RPMI7951 (cell line): ENCODE measurements around the gene PRKCZ. TPM values are rescaled to one million over a fixed set of nuclear protein-coding genes. Genes with fewer than 3 reads are reported as not detected.
A peak's percentile ranks its signal among the peaks of the same experiment; 100 is the strongest.
"Not testable (repeated sequence)": the region's sequence is repeated elsewhere in the genome, so short reads cannot be mapped to it uniquely, and the experiment has no call there.

Source experiments
- DNase-seq: peaks from one replicate; pipeline ENCODE4 v3.0.0-alpha.2; 2012; ENCODE audit warnings: low read depth
- total RNA-seq: library from RNA; depleted of rRNA; stranded (reverse); fragments of >200 nt; shearing (Covaris generic); gene quantifications from 2 replicates; pipeline ENCODE4 v1.2.3, GENCODE V29; 2014

PRKCZ gene
- total RNA-seq, 1 experiment from 2014 or later, result 2.3 TPM

DNA sequence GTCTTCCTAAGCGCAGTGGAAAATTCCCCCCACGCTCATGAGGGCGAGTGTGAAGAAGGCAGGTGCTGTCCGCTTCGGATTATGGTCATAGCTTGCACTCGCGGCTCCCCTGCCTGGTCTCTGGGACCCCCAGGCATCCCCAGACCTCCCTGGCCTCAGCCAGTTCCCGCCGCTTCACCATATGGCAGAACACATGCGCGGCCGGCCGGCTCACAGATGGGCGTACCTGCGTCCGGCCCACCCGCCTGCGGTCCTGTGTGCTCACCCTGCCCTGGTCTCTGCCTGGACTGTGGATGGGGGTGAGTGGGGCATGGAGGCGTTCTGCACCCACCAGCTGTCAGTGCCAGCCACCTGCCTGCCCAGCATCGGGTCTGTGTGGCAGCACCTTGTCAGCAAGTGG lies 34.1 kb downstream of the PRKCZ start:
- DNase-seq, result no peak

DNA sequence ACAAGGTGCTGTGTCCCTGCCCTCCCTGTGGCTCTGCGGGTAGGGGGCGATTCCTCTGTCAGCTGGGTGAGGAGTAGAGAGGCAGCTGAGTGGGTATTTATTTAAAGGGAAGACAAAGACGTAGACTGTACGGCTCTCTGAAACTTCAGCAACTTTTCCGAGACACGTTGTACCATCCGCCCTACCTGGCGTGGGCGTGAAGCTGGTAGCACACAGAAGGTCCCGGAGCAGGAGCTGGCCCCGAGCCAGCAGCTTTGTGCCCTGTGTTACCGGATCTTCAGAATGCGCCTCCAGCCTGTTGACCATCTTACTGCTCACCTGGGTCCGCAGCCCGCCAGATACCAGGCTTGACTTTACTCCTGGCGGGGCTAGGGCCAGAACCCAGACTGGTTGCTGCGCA lies 34.9 kb downstream of the PRKCZ start:
- DNase-seq, result no peak

DNA sequence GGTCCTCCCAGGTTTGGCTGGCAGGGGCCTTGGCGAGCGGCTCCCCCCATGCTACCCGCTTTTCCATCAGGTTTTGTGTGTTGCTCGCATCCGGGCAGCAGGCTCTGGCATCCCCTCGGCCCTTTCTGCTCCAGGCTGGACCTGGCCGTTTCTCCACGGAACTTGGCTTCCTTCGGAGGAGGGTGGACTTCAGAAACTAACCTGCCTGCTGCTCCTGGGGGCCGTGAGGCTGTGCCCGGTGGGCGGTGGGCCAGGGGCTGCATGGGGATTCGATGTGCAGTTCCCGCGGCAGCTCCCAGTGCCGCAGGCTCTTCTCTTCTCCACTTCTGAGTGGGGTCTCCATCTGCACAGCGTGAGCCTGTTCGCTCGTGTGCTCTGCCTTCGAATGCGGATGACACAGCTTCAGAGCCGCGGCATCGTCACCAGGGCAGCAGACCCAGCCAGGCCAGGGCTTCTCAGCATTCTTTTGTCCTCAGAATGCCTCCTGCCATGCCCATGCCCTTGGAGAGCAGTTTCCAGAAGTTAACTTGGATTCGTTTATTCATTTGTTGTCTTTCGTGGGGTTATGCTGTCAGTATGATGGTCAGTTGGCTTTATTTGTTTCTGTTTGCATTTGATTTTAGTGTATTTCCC lies 36.4 kb downstream of the PRKCZ start:
- no peak for DNase-seq

DNA sequence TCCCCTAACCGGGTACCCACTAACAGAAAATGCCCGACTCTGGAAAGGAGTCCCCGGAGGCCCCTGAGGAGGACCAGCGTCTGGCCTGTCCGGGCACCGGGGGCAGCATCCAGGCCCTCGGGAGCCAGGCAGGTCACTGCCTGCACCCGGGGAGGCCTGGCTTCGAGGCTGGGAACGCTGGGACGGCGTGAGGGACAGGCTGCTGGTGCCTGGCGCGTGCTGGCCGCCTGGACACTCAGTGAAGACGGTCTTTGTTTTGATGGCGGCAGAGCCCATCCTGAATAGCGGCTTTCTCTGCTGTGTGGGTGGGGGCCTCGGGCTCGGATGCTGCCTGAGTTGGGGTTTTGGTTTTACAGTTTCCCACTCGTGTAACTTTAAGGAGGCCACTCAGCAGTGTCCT lies 37.6 kb downstream of the PRKCZ start:
- no peak for DNase-seq

DNA sequence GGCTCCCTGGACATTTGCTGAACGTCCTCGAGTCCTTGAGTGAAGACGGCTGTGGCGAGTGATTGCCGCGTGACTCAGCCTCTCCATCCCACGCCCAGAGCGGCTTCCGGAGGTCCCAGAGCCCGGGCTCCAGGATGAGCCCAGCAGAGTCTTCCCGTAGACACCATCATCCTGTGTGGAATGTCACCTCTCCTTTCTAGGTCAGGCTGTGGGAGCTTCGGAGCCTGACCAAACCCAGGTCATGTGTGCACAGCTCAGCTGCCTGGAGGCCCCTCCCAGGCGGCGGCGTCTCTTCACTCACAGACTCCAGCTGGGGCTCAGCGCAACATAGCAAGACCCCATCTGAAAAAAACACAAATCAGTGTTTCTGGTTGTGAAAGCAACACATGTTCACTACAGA lies 38.2 kb downstream of the PRKCZ start:
- peak; percentile 70 for DNase-seq

DNA sequence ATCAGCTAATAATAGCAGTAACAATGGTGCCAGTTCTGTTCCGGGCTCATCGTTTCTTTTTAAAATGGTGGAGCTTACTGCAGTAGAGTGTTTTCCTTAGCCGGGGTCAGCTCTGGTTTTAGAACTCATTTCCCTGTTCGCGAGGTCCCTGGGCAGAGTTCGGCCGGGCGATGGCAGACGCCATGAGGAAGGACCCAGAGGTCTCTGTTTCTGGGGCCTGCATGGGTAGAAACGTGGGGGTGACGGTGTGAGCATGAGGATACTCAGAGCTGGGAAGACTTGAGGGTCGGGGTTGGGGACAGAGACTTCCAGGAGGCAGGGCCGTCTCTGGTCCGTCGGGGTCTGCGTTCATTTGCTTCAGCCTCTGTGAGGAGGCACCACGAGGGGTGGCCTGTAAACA lies 38.8 kb downstream of the PRKCZ start:
- DNase-seq, result no peak

DNA sequence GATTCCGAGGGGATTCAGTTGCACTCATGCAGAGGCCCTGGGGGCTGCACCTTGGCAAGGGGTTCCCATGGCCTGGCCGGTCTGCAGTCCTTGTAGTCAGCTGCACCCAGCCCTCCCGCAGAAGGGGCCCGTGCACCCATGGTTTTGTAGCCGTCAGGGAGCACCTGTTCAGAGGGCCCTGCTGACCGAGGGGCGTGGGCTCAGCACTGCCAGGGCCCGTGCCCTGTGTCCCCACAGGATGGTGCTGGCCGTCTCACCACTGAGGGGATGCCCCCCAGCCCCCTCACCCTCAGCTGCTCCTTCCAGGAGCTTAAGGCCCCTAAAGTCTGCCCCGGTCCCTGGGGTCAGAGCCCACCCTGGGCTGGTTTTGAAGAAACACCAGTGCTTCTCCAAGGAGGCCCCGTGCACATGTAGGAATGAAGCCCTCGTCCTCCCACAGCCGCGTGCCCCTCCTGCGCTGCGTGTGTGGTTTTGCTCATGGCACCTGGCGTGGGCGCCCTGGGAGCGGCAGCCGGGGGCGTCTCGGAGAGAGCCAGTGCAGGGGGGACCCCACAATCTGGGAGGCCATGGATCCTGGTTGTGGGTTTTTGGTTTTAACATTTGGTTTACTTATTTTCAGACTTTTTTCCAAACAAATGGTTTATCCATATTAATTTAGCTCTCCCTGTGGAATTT lies 40.1 kb downstream of the PRKCZ start:
- no peak for DNase-seq

DNA sequence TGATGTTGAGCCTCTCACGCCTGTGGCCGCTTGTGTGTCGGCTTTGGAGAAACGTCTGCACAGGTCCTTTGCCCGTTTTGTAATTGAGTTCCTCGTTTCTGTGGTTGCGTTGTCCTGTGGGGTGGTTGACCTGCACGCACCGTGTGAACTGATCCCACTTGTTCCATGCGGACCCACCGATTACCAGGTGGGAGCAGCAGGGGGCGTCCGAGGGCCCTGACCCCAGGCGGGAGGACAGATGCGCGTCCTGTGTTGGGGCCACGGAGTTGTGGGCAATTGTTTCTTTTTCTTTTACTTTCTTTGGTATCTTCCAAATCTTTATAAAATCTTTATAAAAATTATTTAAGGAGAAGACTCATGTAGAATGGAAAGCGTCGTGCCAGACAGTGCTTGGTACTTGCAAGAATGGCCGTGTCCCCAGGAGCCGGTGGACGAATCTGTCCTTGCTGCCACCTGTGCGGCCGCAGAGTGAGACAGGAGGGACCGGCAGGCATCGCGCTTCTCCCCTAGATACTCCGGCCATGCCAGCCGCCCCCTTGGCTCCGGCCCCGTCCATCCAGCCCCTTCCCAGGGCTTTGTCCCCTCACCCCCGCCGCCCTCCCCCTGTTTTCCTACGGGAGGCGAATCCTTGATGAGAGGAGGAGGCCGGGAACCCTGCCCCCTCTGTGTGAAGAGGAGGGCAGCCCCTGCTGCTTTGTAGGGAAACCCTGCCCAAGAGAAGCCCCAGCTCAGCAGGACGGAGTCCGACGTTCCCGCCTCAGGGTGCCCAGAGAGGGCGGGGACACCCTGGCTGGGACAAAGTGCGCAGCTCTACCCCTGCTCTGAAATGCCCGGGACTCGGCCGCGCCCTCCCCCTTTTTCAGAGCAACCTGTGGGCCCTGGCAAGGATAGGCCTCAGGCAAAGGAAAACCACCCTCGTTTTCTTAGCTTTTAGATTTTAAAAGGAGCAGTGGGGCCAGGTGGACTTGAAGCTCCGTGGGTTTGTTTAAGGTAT lies 41.7 kb downstream of the PRKCZ start:
- no peak for DNase-seq

DNA sequence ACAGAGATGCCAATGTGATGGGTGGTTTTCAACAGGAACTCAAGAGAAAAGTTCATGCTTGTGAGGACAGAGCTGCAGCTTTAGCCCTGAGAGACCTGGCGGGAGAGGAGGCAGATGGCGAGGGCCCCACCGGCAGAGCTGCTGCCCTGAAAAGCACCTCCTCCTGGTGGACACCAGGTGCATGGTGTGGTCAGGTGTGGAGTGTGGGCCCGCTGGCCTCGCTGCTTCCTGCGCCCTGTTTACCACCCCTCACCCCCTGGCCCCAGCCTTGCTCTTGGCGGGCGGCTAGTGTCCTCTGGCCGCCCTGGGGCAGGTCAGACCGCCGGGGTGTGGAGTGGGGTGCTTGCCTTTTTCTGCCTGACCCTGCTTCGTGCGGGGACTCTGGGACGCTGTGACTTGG lies 42.8 kb downstream of the PRKCZ start:
- no peak for DNase-seq

DNA sequence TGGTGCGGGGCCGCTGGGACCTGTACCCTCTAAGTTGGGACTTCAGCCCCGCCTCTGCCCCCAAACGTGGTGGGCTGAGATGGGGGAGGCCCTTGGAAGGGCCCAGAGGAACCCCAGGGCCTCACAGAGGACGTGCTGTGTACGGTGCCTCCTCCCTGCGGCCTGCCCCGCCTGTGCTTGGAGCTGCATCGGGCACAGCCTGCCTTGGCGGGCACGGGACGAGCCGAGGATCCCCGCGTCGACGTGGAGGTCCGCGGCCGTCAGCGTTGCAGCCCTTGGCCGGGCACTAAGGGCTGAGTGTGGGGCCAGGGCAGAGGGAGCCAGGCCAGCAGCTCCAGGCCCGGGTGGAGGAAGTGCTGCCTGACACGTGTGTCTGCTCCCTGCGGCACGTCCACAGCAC lies 43.4 kb downstream of the PRKCZ start:
- no peak for DNase-seq

DNA sequence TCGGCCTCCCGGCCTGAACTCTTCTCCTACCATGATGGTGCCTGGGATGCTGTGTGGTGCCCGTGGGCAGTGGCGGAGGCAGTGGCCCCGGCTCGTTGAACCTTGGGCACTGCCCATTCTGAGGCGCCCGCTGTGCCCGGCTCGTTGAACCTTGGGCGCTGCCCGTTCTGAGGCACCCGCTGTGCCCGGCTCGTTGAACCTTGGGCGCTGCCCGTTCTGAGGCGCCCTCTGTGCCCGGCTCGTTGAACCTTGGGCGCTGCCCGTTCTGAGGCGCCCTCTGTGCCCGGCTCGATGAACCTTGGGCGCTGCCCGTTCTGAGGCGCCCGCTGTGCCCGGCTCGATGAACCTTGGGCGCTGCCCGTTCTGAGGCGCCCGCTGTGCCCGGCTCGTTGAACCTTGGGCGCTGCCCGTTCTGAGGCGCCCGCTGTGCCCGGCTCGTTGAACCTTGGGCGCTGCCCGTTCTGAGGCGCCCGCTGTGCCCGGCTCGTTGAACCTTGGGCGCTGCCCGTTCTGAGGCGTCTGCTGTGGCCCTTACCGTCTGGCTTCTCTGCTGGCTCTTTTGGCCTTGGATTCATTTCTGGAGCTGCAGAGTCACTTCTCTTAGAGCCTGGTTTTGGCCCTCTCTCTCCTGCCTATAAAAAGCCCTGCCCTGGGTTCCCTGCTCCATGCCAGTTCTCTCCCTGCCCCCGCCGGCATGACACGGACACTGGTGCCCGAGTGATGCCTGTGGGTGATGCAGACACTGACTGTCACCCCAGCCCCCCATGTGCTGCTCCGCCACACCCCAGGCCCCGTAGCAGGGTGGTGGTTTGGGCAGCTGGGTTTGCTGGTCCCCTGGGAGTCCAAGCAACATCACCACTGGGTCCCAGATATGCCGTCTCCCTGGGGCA lies 44.3 kb downstream of the PRKCZ start:
- not testable (repeated sequence) for DNase-seq

DNA sequence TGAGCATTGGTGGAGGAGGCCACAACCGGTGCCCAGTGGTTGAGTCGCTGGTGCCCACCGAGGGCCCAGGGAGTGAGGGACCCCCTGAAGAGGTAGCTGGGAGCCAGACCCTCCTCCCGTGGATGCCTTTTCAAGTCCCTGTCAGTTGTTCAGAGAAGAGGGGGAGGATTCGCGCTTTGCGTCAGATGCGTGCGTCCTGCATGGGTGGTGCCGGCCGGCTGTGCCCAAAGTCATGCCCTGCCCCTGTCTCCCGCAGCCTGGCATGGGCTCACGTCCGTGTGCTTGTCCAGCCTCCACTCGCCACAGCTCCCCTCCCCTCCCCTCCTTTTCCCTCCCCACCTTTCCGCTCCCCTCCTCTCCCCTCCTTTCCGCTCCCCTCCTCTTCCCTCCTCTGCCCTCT lies 45.2 kb downstream of the PRKCZ start:
- DNase-seq, result no peak

DNA sequence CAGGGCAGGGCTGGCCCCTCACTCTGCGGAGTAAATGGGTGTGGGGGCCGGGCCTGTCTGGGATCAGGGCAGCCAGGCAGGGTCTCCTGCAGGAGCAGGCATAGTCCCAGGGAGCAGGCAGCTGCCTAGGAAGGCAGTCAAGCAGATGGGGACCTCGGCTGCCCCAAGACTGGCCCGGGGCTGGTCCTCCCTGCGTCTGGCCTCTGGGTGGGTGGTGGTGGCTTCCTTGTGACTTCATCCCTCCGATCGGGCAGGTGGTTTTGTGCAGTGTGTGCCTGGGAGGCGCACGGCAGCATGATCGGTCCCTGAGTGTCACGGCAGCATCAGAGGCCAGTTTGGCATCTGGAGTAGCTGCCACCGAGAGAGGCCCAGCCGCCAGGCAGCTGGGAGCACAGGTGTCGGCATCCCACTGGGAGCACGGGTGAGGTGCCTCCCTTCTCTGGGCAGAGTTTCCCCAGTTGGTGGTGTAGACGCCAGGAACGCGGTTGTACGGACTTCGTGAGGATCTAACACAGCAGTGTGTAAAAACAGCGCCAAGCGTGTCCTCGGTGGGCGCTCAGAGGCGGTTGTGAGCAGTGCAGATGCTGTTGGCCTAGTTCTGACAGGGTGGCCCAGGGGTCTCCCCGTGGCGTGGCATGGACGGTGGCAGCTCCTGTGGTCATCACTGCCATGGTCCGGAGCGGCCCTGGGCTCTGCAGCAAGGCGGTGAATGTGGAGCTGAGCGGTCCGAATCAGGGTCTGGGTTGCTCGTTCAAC lies 45.9 kb downstream of the PRKCZ start:
- no peak for DNase-seq

DNA sequence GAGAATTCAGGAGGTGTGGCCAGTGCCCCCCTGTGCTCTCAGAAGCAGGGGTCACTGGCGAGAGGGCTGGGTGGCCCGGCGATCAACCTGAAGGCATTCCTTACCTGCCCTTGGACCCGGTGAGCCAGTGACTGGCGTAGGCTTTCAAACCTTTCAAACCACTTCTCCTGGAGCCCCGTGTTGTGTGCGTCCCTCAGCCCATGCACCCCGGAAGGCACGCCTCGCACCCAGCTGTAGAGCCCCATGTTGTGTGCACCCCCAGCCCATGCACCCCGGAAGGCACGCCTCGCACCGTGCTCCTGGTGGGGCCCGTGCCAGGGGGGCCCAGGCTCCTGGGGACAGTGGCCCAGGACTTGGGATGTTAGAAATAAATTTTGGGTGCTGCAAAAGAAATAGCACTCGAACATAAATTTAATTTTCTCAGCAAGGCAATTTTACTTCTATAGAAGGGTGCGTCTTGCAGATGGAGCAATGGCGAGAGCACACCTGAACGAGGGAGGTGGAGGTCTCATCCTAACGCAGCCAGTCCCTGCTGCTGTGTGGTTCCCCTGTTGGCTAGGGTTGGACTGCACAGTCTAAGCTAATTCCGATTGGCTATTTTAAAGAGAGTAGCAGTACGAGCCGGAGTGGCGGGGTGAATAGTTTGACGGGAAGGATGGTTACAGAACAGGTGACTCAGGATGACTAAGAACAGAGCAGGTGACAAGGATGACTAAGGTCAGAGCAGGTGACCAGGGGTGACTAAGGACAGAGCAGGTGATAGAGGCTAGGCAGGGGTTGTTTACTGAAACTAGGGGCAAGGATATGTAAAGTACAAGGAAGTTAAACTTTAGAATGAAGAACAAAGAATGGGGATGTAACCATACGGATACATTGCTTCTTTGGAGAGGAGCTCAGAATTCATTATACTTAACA lies 47.4 kb downstream of the PRKCZ start:
- no peak for DNase-seq

DNA sequence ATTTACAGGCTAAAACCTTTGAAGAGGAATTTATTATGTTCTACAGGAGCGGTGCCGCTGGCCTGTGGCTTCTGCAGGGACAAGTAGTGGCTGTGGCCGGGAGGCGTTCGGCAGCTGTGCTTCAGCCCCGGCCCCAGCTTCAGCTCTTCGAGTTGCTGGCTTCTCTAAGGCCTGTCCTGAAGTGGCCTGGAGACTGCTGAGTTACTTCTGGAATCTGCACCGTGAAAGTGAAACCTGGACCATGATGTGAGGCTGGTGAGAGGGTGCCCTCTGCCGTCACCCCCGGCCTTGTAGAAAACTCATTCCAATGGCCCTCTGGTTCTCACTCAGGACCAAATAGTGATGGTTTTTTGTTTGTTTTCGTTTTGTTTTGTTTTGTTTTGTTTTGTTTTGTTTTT lies 48.1 kb downstream of the PRKCZ start:
- no peak for DNase-seq

DNA sequence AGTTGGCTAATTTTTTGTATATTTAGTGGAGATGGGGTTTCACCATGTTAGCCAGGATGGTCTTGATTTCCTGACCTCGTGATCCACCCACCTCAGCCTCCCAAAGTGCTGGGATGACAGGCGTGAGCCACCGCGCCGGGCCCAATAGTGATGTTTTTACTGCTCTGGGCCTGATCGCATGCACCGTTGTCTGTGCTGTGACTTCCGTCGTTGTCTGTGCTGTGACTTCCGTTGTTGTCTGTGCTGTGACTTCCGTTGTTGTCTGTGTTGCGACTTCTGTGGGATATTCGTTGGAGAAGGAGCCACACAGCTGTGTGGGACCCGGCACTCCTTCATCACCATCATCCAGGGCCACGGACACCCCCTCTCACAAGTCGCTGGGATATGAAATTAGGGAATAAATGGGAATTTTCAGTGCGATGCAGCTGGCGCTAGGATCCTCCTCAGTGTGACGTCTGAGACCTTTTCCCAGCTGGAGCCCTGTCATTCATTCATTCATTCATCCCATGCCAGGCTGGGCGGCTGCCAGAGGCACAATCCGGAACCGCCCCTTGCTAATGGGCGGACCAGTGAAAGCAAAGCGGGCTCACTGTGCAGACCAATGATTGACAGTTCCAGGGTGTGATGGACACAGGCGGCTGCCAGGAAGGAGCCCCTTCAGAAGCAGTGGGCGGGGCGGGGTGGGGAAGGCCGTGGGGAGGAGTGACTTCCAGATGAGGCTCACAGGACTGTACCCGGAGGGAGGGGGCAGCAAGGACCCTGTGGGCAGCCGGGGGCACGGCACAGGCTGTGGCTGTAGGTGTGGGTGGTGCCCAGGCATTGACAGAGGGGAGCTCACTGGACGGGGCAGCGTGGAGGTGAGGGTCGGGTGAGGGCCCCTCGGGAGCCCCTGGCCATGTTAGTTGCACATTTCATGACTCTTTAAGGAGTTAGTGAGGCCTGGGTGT lies 48.9 kb downstream of the PRKCZ start:
- DNase-seq, result no peak

DNA sequence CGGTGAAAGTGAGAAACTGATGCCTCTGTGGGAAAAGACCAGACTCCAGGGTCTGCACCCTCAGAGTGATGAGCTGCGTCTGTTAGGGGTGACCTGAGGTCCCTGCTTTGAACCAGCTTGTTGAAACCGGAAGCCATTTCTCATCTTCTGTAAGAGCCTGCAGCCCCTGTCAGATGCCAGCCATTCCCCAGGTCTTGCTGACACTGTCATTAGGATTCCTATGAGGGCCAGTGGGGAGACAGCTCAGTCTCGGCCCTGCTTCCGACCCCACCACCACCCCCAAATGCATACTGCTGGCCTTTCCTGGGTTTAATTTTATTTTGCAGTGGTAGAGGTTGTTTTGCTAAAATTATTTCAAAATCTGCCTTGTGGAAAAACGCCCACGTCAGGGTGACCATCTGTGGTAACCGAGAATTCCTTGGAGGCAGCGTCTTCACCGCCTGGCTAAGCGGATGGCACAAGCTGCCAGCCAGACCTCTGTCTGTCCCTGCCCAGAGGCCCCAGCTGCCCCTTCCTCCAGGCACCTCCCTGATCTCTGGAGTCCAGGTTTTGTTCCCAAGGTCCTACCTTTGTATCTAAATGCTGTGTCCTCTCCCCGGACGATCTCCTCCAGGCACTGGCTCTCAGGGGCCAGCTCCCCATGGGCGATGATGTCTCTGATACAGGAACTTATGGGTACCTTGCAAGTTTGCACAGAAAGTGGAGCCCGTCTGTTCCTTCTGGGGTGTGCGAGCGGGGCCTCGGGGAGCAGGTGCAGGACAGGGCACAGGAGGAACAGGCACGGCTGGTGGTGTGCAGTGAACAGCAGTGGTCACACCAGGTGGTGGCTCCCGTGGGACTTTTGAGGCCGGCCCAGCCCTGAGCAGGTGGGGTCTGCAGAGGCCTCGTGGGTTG lies 49.9 kb downstream of the PRKCZ start:
- DNase-seq, result no peak

DNA sequence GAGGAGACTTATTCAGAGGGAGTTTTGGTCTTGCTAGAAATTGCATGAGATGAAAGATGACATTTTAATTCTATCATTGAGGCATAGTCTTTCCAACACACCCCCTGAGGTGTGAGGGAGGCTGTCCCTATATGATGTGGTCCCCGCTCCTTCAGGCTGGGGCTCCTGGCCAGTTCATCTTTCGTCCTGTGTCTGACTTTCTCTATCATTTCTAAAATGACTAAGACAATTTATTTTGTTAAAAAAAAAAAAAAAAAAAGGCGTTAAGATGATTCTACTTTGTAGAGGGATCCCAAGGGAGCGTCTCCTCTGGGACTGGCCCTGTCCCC lies 50.5 kb downstream of the PRKCZ start:
- no peak for DNase-seq
